ENCODE data around the gene GBGT1.

DNA sequence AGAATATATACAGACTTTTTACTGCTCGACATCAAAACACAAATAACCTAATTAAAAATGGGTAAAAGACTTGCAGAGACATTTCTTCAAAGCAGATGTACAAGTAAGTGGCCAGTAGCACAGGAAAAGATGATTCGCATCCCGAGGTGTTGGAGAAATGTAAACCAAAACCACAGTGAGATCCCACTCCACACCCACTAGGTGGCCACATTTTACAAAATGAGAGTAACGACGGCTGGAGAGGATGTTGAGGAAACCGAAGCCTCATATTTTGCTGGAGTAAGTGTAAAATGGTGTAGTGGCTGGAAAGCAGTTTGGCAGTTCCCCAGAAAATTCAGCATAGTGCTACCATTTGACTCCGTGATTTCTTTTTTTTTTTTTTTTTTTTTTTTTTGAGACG, 21.3 kb upstream of the GBGT1 start:
- TF ChIP-seq POLR2A (IDR thresholded peaks at IDR 0.05; ENCODE audit: low read depth, low read length) (no peak), CHD1 (IDR thresholded peaks at IDR 0.05; ENCODE audit: low read depth, low read length) (no peak), CEBPB (IDR thresholded peaks at IDR 0.05; ENCODE audit: low read depth, low read length) (no peak), SMC3 (IDR thresholded peaks at IDR 0.05; ENCODE audit: low read depth, low read length) (peak; percentile 40; the same call in 1 of the 2 replicates), RAD21 (IDR thresholded peaks at IDR 0.05; ENCODE audit: low read length) (peak; percentile 42)
- TF ChIP-seq, protein P1, sequence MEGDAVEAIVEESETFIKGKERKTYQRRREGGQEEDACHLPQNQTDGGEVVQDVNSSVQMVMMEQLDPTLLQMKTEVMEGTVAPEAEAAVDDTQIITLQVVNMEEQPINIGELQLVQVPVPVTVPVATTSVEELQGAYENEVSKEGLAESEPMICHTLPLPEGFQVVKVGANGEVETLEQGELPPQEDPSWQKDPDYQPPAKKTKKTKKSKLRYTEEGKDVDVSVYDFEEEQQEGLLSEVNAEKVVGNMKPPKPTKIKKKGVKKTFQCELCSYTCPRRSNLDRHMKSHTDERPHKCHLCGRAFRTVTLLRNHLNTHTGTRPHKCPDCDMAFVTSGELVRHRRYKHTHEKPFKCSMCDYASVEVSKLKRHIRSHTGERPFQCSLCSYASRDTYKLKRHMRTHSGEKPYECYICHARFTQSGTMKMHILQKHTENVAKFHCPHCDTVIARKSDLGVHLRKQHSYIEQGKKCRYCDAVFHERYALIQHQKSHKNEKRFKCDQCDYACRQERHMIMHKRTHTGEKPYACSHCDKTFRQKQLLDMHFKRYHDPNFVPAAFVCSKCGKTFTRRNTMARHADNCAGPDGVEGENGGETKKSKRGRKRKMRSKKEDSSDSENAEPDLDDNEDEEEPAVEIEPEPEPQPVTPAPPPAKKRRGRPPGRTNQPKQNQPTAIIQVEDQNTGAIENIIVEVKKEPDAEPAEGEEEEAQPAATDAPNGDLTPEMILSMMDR (conservative IDR thresholded peaks at IDR 0.05; ENCODE audit: low read depth, low read length), result peak; percentile 61
- TF ChIP-seq, protein P2, sequence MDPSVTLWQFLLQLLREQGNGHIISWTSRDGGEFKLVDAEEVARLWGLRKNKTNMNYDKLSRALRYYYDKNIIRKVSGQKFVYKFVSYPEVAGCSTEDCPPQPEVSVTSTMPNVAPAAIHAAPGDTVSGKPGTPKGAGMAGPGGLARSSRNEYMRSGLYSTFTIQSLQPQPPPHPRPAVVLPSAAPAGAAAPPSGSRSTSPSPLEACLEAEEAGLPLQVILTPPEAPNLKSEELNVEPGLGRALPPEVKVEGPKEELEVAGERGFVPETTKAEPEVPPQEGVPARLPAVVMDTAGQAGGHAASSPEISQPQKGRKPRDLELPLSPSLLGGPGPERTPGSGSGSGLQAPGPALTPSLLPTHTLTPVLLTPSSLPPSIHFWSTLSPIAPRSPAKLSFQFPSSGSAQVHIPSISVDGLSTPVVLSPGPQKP (IDR thresholded peaks at IDR 0.05; ENCODE audit: borderline replicate concordance, low read depth, low read length), result no peak
